Keratinocyte (primary cell): Measurements from ENCODE around the gene MDFI. TPM values are rescaled to one million over a fixed set of nuclear protein-coding genes. Genes with fewer than 3 reads are reported as not detected.

ENCODE experiments used
- DNase-seq: peaks from one replicate; pipeline ENCODE4 v3.0.0-alpha.2; 2011; ENCODE audit warnings: low read depth, missing footprints, low spot score
- FAIRE-seq: peaks from 2 replicates; lab custom pipeline; 2011; peaks lifted over from hg19 to GRCh38; lab: Jason Lieb, UNC
- H2AFZ ChIP-seq: 2 replicates; pipeline ENCODE4 v1.6.0; 2012; ENCODE audit warnings: low read length, control low read depth, inconsistent platforms; ENCODE audit not compliant: control insufficient read depth
- H3K27ac ChIP-seq: 2 replicates; pipeline ENCODE4 v1.5.1; 2011; ENCODE audit warnings: low read length; ENCODE audit not compliant: control insufficient read depth, insufficient read depth
- H3K27me3 ChIP-seq: 3 replicates; pipeline ENCODE4 v1.6.0; 2011; ENCODE audit warnings: low read length; ENCODE audit not compliant: control insufficient read depth, insufficient read depth; ENCODE audit errors: extremely low read depth
- H3K36me3 ChIP-seq, 2 experiments: 2 replicates in 1 of 2; 3 replicates in 1 of 2; pipeline ENCODE4 v1.5.1; 2011; ENCODE audit warnings: low read length in 2 of 2, mild to moderate bottlenecking in 1 of 2; ENCODE audit not compliant: control insufficient read depth in 2 of 2, insufficient read depth in 2 of 2; ENCODE audit errors: extremely low read depth in 1 of 2
- H3K4me1 ChIP-seq: 3 replicates; pipeline ENCODE4 v1.5.1; 2011; ENCODE audit warnings: low read length; ENCODE audit not compliant: control insufficient read depth, insufficient read depth; ENCODE audit errors: extremely low read depth
- H3K4me2 ChIP-seq: 3 replicates; pipeline ENCODE4 v1.6.0; 2011; ENCODE audit warnings: low read depth, low read length; ENCODE audit not compliant: control insufficient read depth, insufficient read depth; ENCODE audit errors: extremely low read depth
- H3K4me3 ChIP-seq, 3 experiments: fragments of 200-600 bp in 1 of 3; sonication (generic) in 1 of 3; 2 replicates in 2 of 3; 3 replicates in 1 of 3; pipeline ENCODE4 v1.5.1; 2011 to 2016; ENCODE audit warnings: low read length in 3 of 3, mild to moderate bottlenecking in 3 of 3, control low read depth in 2 of 3, inconsistent platforms in 1 of 3, low read depth in 1 of 3, mixed read lengths in 1 of 3, mixed run types in 1 of 3, moderate library complexity in 1 of 3; ENCODE audit not compliant: control insufficient read depth in 2 of 3, insufficient read depth in 2 of 3; ENCODE audit errors: extremely low read depth in 1 of 3
- H3K79me2 ChIP-seq: 2 replicates; pipeline ENCODE4 v1.6.0; 2012; ENCODE audit warnings: low read length; ENCODE audit not compliant: control insufficient read depth, insufficient read depth
- H3K9ac ChIP-seq: 3 replicates; pipeline ENCODE4 v1.6.0; 2011; ENCODE audit warnings: low read length; ENCODE audit not compliant: control insufficient read depth, insufficient read depth; ENCODE audit errors: extremely low read depth
- H3K9me1 ChIP-seq: 3 replicates; pipeline ENCODE4 v1.6.0; 2011; ENCODE audit warnings: low read length; ENCODE audit not compliant: control insufficient read depth, insufficient read depth; ENCODE audit errors: extremely low read depth
- H3K9me3 ChIP-seq: 2 replicates; pipeline ENCODE4 v1.5.1; 2012; ENCODE audit warnings: low read depth, low read length; ENCODE audit not compliant: control insufficient read depth
- H4K20me1 ChIP-seq: 3 replicates; pipeline ENCODE4 v1.6.0; 2011; ENCODE audit warnings: low read length; ENCODE audit not compliant: control insufficient read depth, insufficient read depth; ENCODE audit errors: extremely low read depth
- CTCF ChIP-seq, 3 experiments: IDR thresholded peaks in 1 of 3; conservative IDR thresholded peaks in 1 of 3; optimal IDR thresholded peaks in 1 of 3; 2 replicates in 2 of 3; 3 replicates in 1 of 3; pipeline versions ENCODE3 to v1.5.1; 2011; ENCODE audit warnings: low read length in 3 of 3, mild to moderate bottlenecking in 3 of 3, moderate library complexity in 2 of 3, control low read depth in 1 of 3, inconsistent platforms in 1 of 3; ENCODE audit not compliant: insufficient read depth in 2 of 3; ENCODE audit errors: extremely low read depth in 1 of 3
- EZH2 ChIP-seq: IDR thresholded peaks from one replicate; pipeline ENCODE4 v1.6.1; 2012; ENCODE audit warnings: inconsistent platforms, mild to moderate bottlenecking, low read length, moderate library complexity
- dilution Hi-C: fragments of 300-500 bp; cut with MboI; formaldehyde crosslinking; loops from one replicate; pipeline ENCODE4 v1.7.0; 2020; ENCODE audit warnings: low sequenced_read_pairs; ENCODE audit not compliant: extremely low pct_ligation_motif_present
- polyA plus RNA-seq, 5 experiments: library from polyadenylated mRNA; depleted of rRNA in 3 of 5; stranded (reverse) in 3 of 5; stranded (forward) in 1 of 5; unstranded in 1 of 5; fragments of >200 nt; gene quantifications; 1 replicate in 1 of 5; 2 replicates in 3 of 5; 3 replicates in 1 of 5; pipeline versions ENCODE4 v1.2.1 to v1.2.3, GENCODE V29; 2011 to 2012; ENCODE audit warnings: missing spikeins in 2 of 5, low read depth in 1 of 5, low replicate concordance in 1 of 5

The MDFI gene
- polyA plus RNA-seq, 1 donor (not counting 4 experiments of a cell fraction or from before 2014, with no cell fraction given), result 60.1 TPM

- Histone ChIP-seq H3K4me3 (no peak overlapping the region), H3K9me1 (no peaks in the 10 kb centered on the region), H2AFZ (no peak overlapping the region), H3K36me3 (peaks cover 4 to 8% of the 10 kb centered on the region in 2 experiments), H3K9me3 (no peaks in the 10 kb centered on the region), H4K20me1 (no peaks in the 10 kb centered on the region), H3K27ac (no peak overlapping the region), H3K4me2 (no peak overlapping the region), H3K9ac (no peak overlapping the region), H3K27me3 (no peaks in the 10 kb centered on the region), H3K4me1 (peaks cover 26% of the 10 kb centered on the region), H3K79me2 (peaks cover 26% of the 10 kb centered on the region)
- DNase-seq, result no peak
- dilution Hi-C loops, result no loop called here
- no peak for FAIRE-seq
- TF ChIP-seq EZH2 (no peak), CTCF (optimal IDR thresholded peaks at IDR 0.05 in 1 of 3, IDR thresholded peaks at IDR 0.05 in 1 of 3, conservative IDR thresholded peaks at IDR 0.05 in 1 of 3; ENCODE audit: extremely low read depth in 1 of 3, insufficient read depth in 2 of 3, low read length in 3 of 3) (no peak)
Observed at GRCh38 chr6:41634657-41635056, 3.6 kb upstream of the MDFI start.

- Histone ChIP-seq H3K27me3 (no peaks in the 10 kb centered on the region), H3K4me3 (no peak overlapping the region), H3K4me1 (peaks cover 26% of the 10 kb centered on the region), H3K9ac (no peak overlapping the region), H3K9me1 (no peaks in the 10 kb centered on the region), H3K36me3 (peaks cover 8 to 14% of the 10 kb centered on the region in 2 experiments), H3K4me2 (no peak overlapping the region), H4K20me1 (peaks cover 4% of the 10 kb centered on the region), H3K79me2 (peaks cover 33% of the 10 kb centered on the region), H3K27ac (no peak overlapping the region), H3K9me3 (no peaks in the 10 kb centered on the region), H2AFZ (no peak overlapping the region)
- TF ChIP-seq EZH2 (no peak), CTCF (optimal IDR thresholded peaks at IDR 0.05 in 1 of 3, IDR thresholded peaks at IDR 0.05 in 1 of 3, conservative IDR thresholded peaks at IDR 0.05 in 1 of 3; ENCODE audit: extremely low read depth in 1 of 3, insufficient read depth in 2 of 3, low read length in 3 of 3) (no peak)
- no peak for DNase-seq
- dilution Hi-C loops, result no loop called here
- FAIRE-seq, result no peak
Observed at GRCh38 chr6:41635365-41635764, 2.9 kb upstream of the MDFI start.
